ENCODE results near the gene HEATR1.

The HEATR1 gene

GRCh38 chr1:236558846-236559245, 45.5 kb downstream of the HEATR1 start:
- Histone ChIP-seq H3K79me2 (ENCODE audit: control insufficient read depth, low read length) (no peaks in the 10 kb centered on the region), H3K4me3 (ENCODE audit: low read length) (no peak overlapping the region), H3K27me3 (ENCODE audit: control insufficient read depth, low read length) (no peaks in the 10 kb centered on the region), H3F3A (ENCODE audit: control insufficient read depth, insufficient read depth) (no peaks in the 10 kb centered on the region), H3K4me2 (ENCODE audit: low read length) (no peak overlapping the region), H3K9me2 (replicated peaks; ENCODE audit: control insufficient read depth, low read length) (no peaks in the 10 kb centered on the region), H4K20me1 (ENCODE audit: control insufficient read depth, insufficient read depth, low read depth, low read length) (peaks cover 3% of the 10 kb centered on the region; the same call in 1 of the 2 replicates), H3K27ac (ENCODE audit: low read depth, low read length) (no peak overlapping the region), H3K36me3 (ENCODE audit: control insufficient read depth, low read length) (peaks cover 94% of the 10 kb centered on the region), H3K9me3 (ENCODE audit: control insufficient read depth, insufficient read depth, low read length) (no peaks in the 10 kb centered on the region), H3K4me1 (ENCODE audit: control insufficient read depth, low read length) (no peaks in the 10 kb centered on the region)
- TF ChIP-seq CTCF (IDR thresholded peaks at IDR 0.05; ENCODE audit: low read depth, low read length, poor library complexity, severe bottlenecking) (no peak), EZH2phosphoT487 (IDR thresholded peaks at IDR 0.05; ENCODE audit: borderline replicate concordance, low read length) (no peak)

DNA sequence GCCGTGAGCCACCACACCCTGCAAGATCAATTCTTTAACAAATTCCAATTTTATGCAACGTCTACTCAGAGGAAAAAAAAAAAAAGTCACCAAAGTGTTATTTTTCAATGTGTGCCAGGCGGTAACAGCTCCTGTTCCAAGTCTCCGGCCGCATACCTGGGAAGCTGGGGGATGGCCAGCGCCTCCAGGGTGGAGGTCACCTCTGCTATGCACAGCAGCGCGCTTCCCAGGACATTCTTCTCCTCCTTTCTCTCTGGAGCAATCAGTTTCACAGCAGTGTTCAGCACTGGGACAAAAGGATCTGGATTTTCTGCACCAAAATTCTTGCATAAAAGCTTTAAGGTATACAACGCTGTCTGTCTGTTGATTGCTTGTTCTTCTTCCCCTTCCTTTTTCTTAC, 46.2 kb downstream of the HEATR1 start:
- H3F3A ChIP-seq (ENCODE audit: control insufficient read depth, insufficient read depth), result no peaks in the 10 kb centered on the region
- peaks cover 3% of the 10 kb centered on the region; the same call in 1 of the 2 replicates for H4K20me1 ChIP-seq (ENCODE audit: control insufficient read depth, insufficient read depth, low read depth, low read length)
- no peak overlapping the region for H3K4me3 ChIP-seq (ENCODE audit: low read length)
- H3K4me1 ChIP-seq (ENCODE audit: control insufficient read depth, low read length), result no peaks in the 10 kb centered on the region
- H3K4me2 ChIP-seq (ENCODE audit: low read length), result no peak overlapping the region
- no peaks in the 10 kb centered on the region for H3K27me3 ChIP-seq (ENCODE audit: control insufficient read depth, low read length)
- H3K27ac ChIP-seq (ENCODE audit: low read depth, low read length), result no peak overlapping the region
- no peaks in the 10 kb centered on the region for H3K9me2 ChIP-seq (replicated peaks; ENCODE audit: control insufficient read depth, low read length)
- H3K79me2 ChIP-seq (ENCODE audit: control insufficient read depth, low read length), result no peaks in the 10 kb centered on the region
- no peaks in the 10 kb centered on the region for H3K9me3 ChIP-seq (ENCODE audit: control insufficient read depth, insufficient read depth, low read length)
- peaks cover 94% of the 10 kb centered on the region for H3K36me3 ChIP-seq (ENCODE audit: control insufficient read depth, low read length)
- TF ChIP-seq CTCF (IDR thresholded peaks at IDR 0.05; ENCODE audit: low read depth, low read length, poor library complexity, severe bottlenecking) (no peak), EZH2phosphoT487 (IDR thresholded peaks at IDR 0.05; ENCODE audit: borderline replicate concordance, low read length) (no peak)

DNA sequence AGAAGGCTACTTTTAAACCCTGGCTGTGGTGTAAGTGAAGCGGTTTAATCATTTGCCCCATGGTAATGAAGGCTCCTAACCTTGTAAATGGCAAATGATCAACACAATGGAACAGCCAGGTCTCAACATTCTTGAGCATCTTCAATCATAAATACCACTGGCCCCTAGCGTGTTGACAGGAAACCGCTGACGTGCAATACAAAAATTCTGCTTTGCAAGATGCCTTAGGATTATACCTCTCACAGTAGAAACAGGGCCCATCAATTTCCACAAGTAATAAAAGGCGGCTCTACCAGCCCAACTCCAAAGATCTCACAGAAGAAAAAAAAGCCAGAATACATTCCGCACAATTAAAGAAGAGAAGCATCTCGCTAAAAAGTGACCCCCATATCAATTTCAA, 47.7 kb downstream of the HEATR1 start:
- Histone ChIP-seq H3F3A (ENCODE audit: control insufficient read depth, insufficient read depth) (no peaks in the 10 kb centered on the region), H3K79me2 (ENCODE audit: control insufficient read depth, low read length) (no peaks in the 10 kb centered on the region), H3K36me3 (ENCODE audit: control insufficient read depth, low read length) (peaks cover 94% of the 10 kb centered on the region), H3K4me3 (ENCODE audit: low read length) (no peak overlapping the region), H3K4me2 (ENCODE audit: low read length) (no peak overlapping the region), H3K9me2 (replicated peaks; ENCODE audit: control insufficient read depth, low read length) (no peaks in the 10 kb centered on the region), H3K27me3 (ENCODE audit: control insufficient read depth, low read length) (no peaks in the 10 kb centered on the region), H3K9me3 (ENCODE audit: control insufficient read depth, insufficient read depth, low read length) (no peaks in the 10 kb centered on the region), H3K4me1 (ENCODE audit: control insufficient read depth, low read length) (no peaks in the 10 kb centered on the region), H4K20me1 (ENCODE audit: control insufficient read depth, insufficient read depth, low read depth, low read length) (peaks cover 3% of the 10 kb centered on the region; the same call in 1 of the 2 replicates), H3K27ac (ENCODE audit: low read depth, low read length) (no peak overlapping the region)
- TF ChIP-seq CTCF (IDR thresholded peaks at IDR 0.05; ENCODE audit: low read depth, low read length, poor library complexity, severe bottlenecking) (no peak), EZH2phosphoT487 (IDR thresholded peaks at IDR 0.05; ENCODE audit: borderline replicate concordance, low read length) (no peak)
